HUES6 (cell line): ENCODE results near the gene HOXB3.
A peak's percentile ranks its signal among the peaks of the same experiment; 100 is the strongest.

ENCODE experiments used
- H3K27ac ChIP-seq: 2 replicates; pipeline ENCODE4 v1.7.0; 2013; ENCODE audit warnings: low read depth, mild to moderate bottlenecking, low read length, inconsistent platforms
- H3K27me3 ChIP-seq: 2 replicates; pipeline ENCODE4 v1.6.1; 2013; ENCODE audit warnings: low read length; ENCODE audit not compliant: control insufficient read depth, insufficient read depth
- H3K36me3 ChIP-seq: 2 replicates; pipeline ENCODE4 v1.6.1; 2013; ENCODE audit warnings: low read length; ENCODE audit not compliant: control insufficient read depth, insufficient read depth
- H3K4me1 ChIP-seq: 2 replicates; pipeline ENCODE4 v1.6.1; 2013; ENCODE audit warnings: low read length; ENCODE audit not compliant: control insufficient read depth, insufficient read depth
- H3K4me3 ChIP-seq: 2 replicates; pipeline ENCODE4 v1.5.1; 2013; ENCODE audit warnings: low read depth, low read length
- H3K9ac ChIP-seq: one replicate; pipeline ENCODE4 v1.6.1; 2013; ENCODE audit warnings: mild to moderate bottlenecking, low read length
- H3K9me3 ChIP-seq: 2 replicates; pipeline ENCODE4 v1.6.1; 2013; ENCODE audit warnings: low read depth, low read length; ENCODE audit not compliant: control insufficient read depth, insufficient read depth

HOXB3 gene

DNA sequence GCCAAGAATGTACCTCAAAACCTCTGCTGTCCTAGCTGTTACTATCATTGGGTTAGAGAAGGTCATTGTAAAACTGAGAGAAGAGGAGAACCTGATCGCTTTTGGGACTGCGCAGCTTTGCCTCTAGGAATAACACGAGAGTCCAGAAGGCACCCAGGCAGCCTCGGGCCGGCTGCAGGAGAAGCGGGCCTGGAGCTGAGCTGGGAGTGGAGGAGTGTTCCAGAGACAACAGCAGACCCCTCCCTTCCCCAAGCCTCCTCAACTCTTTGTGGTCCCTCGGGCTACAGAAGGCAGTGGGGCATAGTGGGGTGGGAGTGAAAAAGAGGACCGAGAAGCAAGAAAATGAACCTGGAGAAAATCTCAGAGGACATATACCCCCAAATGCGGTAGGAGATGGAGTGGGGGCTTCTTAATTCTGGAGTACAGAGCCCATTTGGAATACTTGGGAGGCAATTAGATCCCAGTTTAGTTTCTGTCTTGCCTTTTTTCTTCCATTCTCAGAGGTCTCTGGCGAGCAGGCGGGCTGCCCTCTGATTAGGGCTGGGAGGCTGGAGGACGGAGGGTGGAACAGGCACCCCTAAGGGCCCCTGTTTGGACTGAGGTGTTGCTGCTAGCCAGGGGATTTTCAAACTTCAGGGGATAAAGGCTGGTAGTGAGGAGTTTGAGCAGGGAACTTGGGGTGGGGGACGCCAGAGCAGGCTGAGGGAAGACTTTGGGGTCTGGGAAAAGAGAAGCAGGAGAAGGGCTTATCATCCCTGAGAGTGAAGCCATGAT lies 31.8 kb downstream of the HOXB3 start:
- no peak overlapping the region for H3K4me3 ChIP-seq
- H3K9ac ChIP-seq = no peak overlapping the region
- H3K4me1 ChIP-seq = peaks cover 44% of the 10 kb centered on the region
- no peaks in the 10 kb centered on the region for H3K9me3 ChIP-seq
- no peak overlapping the region for H3K27ac ChIP-seq
- peaks cover 99% of the 10 kb centered on the region for H3K27me3 ChIP-seq
- no peaks in the 10 kb centered on the region for H3K36me3 ChIP-seq

GRCh38 chr17:48556576-48557401 lies 33.3 kb downstream of the HOXB3 start:
- Histone ChIP-seq H3K27ac (no peak overlapping the region), H3K9me3 (no peaks in the 10 kb centered on the region), H3K4me1 (peaks cover 46% of the 10 kb centered on the region), H3K4me3 (no peak overlapping the region; the same call in 1 of the 2 replicates), H3K36me3 (no peaks in the 10 kb centered on the region), H3K9ac (no peak overlapping the region), H3K27me3 (peaks cover 99% of the 10 kb centered on the region)

- Histone ChIP-seq H3K36me3 (no peaks in the 10 kb centered on the region), H3K4me3 (no peak overlapping the region), H3K27me3 (peaks cover 99% of the 10 kb centered on the region), H3K9me3 (no peaks in the 10 kb centered on the region), H3K4me1 (peaks cover 47% of the 10 kb centered on the region), H3K9ac (no peak overlapping the region), H3K27ac (no peak overlapping the region)
Measured at GRCh38 chr17:48556229-48556575, 33.8 kb downstream of the HOXB3 start.

DNA sequence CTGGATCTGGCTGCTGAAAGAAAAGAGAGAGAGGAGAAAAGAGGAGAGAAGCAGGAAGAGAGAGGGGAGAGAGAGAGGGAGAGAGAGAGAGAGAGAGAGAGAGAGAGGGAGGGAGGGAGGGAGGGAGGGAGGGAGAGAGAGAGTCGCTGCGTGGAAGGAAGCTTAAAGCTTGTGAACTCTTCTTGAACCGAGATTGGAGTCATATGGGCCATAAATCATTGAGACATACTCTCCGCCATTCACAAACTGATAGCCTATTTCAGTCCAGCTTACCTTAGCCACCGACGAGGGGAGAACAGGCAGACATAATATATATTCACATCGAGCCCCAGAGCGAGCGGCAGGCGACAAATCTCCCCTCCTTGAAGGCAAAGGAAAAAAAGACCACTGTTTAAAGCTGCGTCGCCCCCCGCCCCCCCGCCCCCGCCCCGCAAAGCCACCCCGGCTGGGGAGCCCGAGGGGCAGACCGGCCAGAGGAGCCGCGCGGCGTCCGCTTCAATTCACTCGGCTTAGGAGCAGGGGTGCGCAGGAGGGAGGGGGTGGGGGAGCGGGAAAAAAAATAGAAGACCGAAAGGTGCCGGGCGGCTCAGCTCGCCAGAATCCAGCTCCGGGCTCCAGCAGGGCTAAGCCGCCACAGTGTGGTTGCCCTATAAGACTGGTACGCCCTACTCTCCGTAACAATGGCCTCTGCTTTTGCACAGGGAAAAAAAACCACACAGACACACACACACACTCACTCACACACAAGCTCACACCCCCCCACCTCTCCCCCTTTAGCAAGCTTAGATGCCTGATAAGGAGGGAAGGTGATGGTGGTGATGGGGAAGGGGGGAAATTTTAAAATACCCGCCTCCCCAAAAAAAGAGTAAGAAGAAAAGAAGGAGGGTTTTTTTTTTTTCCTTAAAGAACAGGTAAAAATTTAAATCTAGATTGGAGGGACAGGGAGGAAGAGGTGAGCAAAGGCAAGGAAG lies 34.5 kb downstream of the HOXB3 start:
- Histone ChIP-seq H3K4me3 (peak overlapping the region; percentile 51; the same call in 1 of the 2 replicates), H3K9me3 (no peaks in the 10 kb centered on the region), H3K36me3 (no peaks in the 10 kb centered on the region), H3K9ac (no peak overlapping the region), H3K27me3 (peaks cover 99% of the 10 kb centered on the region), H3K4me1 (peaks cover 50% of the 10 kb centered on the region), H3K27ac (no peak overlapping the region)

DNA sequence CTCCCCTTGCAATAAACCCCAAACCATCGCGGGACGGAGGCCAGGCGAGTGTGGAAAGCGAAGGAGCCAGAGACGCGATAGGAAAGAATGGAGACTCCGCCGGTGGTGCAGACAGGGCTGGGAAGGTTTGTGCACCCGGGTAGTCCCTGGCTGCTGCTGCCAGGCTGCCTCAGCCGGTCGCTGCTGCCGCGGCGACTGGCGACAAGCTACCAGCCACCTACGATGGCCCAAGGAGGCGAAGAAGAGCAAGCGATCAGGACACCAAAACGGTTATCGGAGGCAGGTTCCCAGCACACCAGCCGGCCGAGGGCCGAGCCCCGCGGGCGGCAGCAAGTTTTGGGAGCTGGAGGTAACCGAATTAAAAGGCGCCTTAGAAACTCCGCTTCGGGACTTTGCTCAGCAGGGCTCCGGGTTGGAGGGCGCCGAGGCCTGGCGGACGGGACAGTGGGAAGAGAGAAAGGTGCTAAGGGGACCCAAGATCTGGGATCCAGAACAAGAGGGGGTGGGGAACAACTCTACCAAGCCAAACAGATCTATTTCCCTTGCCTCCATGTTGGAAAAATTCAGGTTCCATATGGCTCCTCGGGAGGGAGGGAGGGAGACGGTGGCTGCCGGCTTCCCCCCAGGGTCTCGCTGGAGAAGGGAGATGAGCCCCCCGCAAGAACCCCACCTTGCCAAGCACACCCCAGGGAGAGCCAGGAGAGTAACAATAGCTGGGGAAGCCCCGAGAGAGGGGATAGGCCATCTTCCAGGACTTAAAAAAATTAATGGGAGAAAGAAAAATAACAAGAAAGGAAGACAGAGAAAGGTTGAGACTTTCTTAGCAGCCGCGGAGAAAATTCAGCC lies 35.4 kb downstream of the HOXB3 start:
- no peak overlapping the region for H3K27ac ChIP-seq
- H3K36me3 ChIP-seq = no peaks in the 10 kb centered on the region
- peak overlapping the region; percentile 51 for H3K4me3 ChIP-seq
- H3K9me3 ChIP-seq = no peaks in the 10 kb centered on the region
- H3K27me3 ChIP-seq = peaks cover 99% of the 10 kb centered on the region
- peaks cover 50% of the 10 kb centered on the region for H3K4me1 ChIP-seq
- H3K9ac ChIP-seq = peak overlapping the region; percentile 55

DNA sequence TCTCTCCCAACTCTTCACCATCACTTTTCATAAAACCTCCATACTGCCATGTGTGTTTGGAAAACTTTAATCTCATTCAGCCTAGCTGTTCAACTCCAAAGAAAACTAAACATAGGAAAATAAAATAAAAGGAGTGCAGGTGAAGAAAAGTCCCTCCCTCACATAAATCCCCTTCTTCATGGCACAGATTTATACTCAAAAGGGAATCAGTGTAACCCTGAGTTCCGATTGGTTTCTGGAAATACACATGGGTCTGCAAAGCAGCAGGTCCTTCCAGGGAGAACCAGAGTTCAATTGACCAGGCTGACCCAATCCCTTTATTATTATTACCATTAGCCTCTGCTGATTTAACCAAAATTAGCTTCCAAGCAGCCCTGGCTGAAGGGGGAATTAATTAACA lies 36.2 kb downstream of the HOXB3 start:
- Histone ChIP-seq H3K9ac (no peak overlapping the region), H3K4me1 (peaks cover 52% of the 10 kb centered on the region), H3K36me3 (no peaks in the 10 kb centered on the region), H3K9me3 (no peaks in the 10 kb centered on the region), H3K27me3 (peaks cover 99% of the 10 kb centered on the region), H3K27ac (no peak overlapping the region), H3K4me3 (peak overlapping the region; percentile 51; the same call in 1 of the 2 replicates)

GRCh38 chr17:48553190-48553547 lies 36.9 kb downstream of the HOXB3 start:
- no peaks in the 10 kb centered on the region for H3K9me3 ChIP-seq
- H3K27me3 ChIP-seq = peaks cover 98% of the 10 kb centered on the region
- H3K36me3 ChIP-seq = no peaks in the 10 kb centered on the region
- H3K4me1 ChIP-seq = peaks cover 51% of the 10 kb centered on the region
- H3K4me3 ChIP-seq = no peak overlapping the region
- no peak overlapping the region for H3K27ac ChIP-seq
- H3K9ac ChIP-seq = peak overlapping the region; percentile 18

- Histone ChIP-seq H3K27ac (no peak overlapping the region), H3K4me1 (peaks cover 56% of the 10 kb centered on the region), H3K36me3 (no peaks in the 10 kb centered on the region), H3K4me3 (peak overlapping the region; percentile 50), H3K27me3 (peaks cover 98% of the 10 kb centered on the region), H3K9ac (peak overlapping the region; percentile 18), H3K9me3 (no peaks in the 10 kb centered on the region)
Measured at GRCh38 chr17:48552466-48553189, 37.4 kb downstream of the HOXB3 start.

DNA sequence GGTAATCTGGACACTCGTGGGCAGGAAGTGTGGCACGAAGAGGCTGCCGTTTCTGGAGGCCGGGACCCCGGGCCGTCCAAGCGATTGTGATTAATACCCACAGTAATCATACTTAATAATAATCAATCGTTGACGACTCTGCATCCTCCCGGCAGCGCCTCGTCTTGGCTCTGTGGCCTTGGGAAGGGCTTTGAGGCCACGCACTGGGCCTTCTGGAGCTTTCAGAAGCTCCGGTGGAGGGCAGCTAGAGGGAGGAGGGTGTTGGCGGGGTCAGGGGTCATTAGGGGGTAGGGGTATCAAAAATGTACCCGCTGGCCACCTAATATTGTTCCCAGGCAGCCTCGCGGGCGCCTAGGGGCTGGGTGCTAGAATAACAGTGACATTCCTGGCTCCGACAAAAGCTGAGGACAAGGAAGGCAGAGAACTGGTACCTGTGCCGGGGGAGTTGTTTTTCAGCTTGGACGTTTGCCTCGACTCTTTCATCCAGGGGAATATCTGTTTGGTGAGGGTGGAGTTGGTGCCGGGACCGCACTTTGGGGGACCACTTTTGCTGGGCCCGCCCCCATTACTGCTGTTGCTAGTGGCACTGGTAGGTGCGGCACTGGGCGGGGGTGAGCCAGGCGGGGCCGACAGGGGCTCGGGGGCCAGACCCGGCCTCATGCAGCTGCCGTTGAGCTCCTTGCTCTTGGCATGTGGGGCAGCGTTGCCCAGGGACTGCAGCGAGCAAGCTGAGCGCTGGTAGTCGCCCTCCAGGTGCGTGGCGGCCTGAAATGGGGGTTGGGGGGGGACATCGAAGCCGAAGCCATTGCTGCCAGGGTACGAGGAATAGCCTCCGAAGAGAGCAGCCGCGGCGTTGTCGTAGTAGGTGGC lies 38.2 kb downstream of the HOXB3 start:
- no peak overlapping the region for H3K27ac ChIP-seq
- H3K27me3 ChIP-seq = peaks cover 98% of the 10 kb centered on the region
- no peaks in the 10 kb centered on the region for H3K9me3 ChIP-seq
- no peak overlapping the region for H3K9ac ChIP-seq
- no peaks in the 10 kb centered on the region for H3K36me3 ChIP-seq
- peaks cover 60% of the 10 kb centered on the region for H3K4me1 ChIP-seq
- H3K4me3 ChIP-seq = peak overlapping the region; percentile 50
